Measurements from ENCODE around the gene FETUB. TPM values are rescaled to one million over a fixed set of nuclear protein-coding genes. Genes with fewer than 3 reads are reported as not detected.

Gene FETUB
- total RNA-seq, 4 donors from 2014 or later = not detected

- DNase-seq (no peak), ATAC-seq (no peak)
- in situ Hi-C loops (cut with MboI; ENCODE audit: low sequenced_read_pairs in 4 of 4) (no loop called here), intact Hi-C loops (cut with DNase I; ENCODE audit: low total_unique reads) (no loop called here)
- Histone ChIP-seq H3K4me1 (no peaks in the 10 kb centered on the region), H3K27ac (no peak overlapping the region), H3K4me3 (no peak overlapping the region), H3K9me3 (no peaks in the 10 kb centered on the region), H3K36me3 (no peaks in the 10 kb centered on the region), H3K27me3 (peaks cover 0 to 8% (median 2%) of the 10 kb centered on the region in 3 donors)
- TF ChIP-seq POLR2A (IDR thresholded peaks at IDR 0.05) (no peak), CTCF (IDR thresholded peaks at IDR 0.05 in 4 of 5, conservative IDR thresholded peaks at IDR 0.05 in 1 of 5) (no peak)
Observed at GRCh38 chr3:186640929-186641328, 730 bp downstream of the FETUB start.

- Histone ChIP-seq H3K27me3 (peaks cover 0 to 8% (median 2%) of the 10 kb centered on the region in 3 donors), H3K36me3 (no peaks in the 10 kb centered on the region), H3K9me3 (no peaks in the 10 kb centered on the region), H3K27ac (no peak overlapping the region), H3K4me3 (no peak overlapping the region), H3K4me1 (no peaks in the 10 kb centered on the region)
- TF ChIP-seq POLR2A (IDR thresholded peaks at IDR 0.05) = no peak
- TF ChIP-seq CTCF (IDR thresholded peaks at IDR 0.05 in 4 of 5, conservative IDR thresholded peaks at IDR 0.05 in 1 of 5) = no peak
- DNase-seq (no peak), ATAC-seq (no peak)
- intact Hi-C loops (cut with DNase I; ENCODE audit: low total_unique reads) = no loop called here
- in situ Hi-C loops (cut with MboI; ENCODE audit: low sequenced_read_pairs in 4 of 4) = no loop called here
Observed at GRCh38 chr3:186642014-186642413, 1.8 kb downstream of the FETUB start.

GRCh38 chr3:186643493-186643892 lies 3.3 kb downstream of the FETUB start:
- H3K4me1 ChIP-seq = no peaks in the 10 kb centered on the region
- intact Hi-C loops (cut with DNase I; ENCODE audit: low total_unique reads) = no loop called here
- peaks cover 0 to 8% (median 2%) of the 10 kb centered on the region in 3 donors for H3K27me3 ChIP-seq
- no peak overlapping the region for H3K27ac ChIP-seq
- H3K4me3 ChIP-seq = no peak overlapping the region
- no peak for TF ChIP-seq POLR2A (IDR thresholded peaks at IDR 0.05)
- no peak for TF ChIP-seq CTCF (IDR thresholded peaks at IDR 0.05 in 4 of 5, conservative IDR thresholded peaks at IDR 0.05 in 1 of 5)
- DNase-seq = no peak
- H3K9me3 ChIP-seq = no peaks in the 10 kb centered on the region
- ATAC-seq = no peak
- no peaks in the 10 kb centered on the region for H3K36me3 ChIP-seq
- in situ Hi-C loops (cut with MboI; ENCODE audit: low sequenced_read_pairs in 4 of 4) = no loop called here

GRCh38 chr3:186644683-186645082 lies 4.5 kb downstream of the FETUB start:
- no peak for DNase-seq
- no peak for ATAC-seq
- no peaks in the 10 kb centered on the region for H3K4me1 ChIP-seq
- no peak overlapping the region for H3K27ac ChIP-seq
- intact Hi-C loops (cut with DNase I; ENCODE audit: low total_unique reads) = no loop called here
- in situ Hi-C loops (cut with MboI; ENCODE audit: low sequenced_read_pairs in 4 of 4) = no loop called here
- H3K27me3 ChIP-seq = peaks cover 0 to 8% (median 2%) of the 10 kb centered on the region in 3 donors
- no peaks in the 10 kb centered on the region for H3K9me3 ChIP-seq
- no peaks in the 10 kb centered on the region for H3K36me3 ChIP-seq
- no peak for TF ChIP-seq POLR2A (IDR thresholded peaks at IDR 0.05)
- TF ChIP-seq CTCF (IDR thresholded peaks at IDR 0.05 in 4 of 5, conservative IDR thresholded peaks at IDR 0.05 in 1 of 5) = no peak
- H3K4me3 ChIP-seq = no peak overlapping the region

GRCh38 chr3:186646106-186646505 lies 5.9 kb downstream of the FETUB start:
- Histone ChIP-seq H3K4me3 (no peak overlapping the region), H3K36me3 (no peaks in the 10 kb centered on the region), H3K27ac (no peak overlapping the region), H3K4me1 (no peaks in the 10 kb centered on the region), H3K27me3 (peaks cover 0 to 1% (median 0%) of the 10 kb centered on the region in 3 donors), H3K9me3 (no peaks in the 10 kb centered on the region)
- in situ Hi-C loops (cut with MboI; ENCODE audit: low sequenced_read_pairs in 4 of 4) (no loop called here), intact Hi-C loops (cut with DNase I; ENCODE audit: low total_unique reads) (no loop called here)
- DNase-seq (no peak), ATAC-seq (no peak)
- TF ChIP-seq POLR2A (IDR thresholded peaks at IDR 0.05) (no peak), CTCF (IDR thresholded peaks at IDR 0.05 in 4 of 5, conservative IDR thresholded peaks at IDR 0.05 in 1 of 5) (no peak)
